T1000 (cell line): ENCODE results near the gene ATCAY.

Experiments
- DNase-seq: peaks from one replicate; lab custom pipeline; 2025; ENCODE audit warnings: mixed read lengths; lab: John Stamatoyannopoulos, UW

The ATCAY gene

DNA sequence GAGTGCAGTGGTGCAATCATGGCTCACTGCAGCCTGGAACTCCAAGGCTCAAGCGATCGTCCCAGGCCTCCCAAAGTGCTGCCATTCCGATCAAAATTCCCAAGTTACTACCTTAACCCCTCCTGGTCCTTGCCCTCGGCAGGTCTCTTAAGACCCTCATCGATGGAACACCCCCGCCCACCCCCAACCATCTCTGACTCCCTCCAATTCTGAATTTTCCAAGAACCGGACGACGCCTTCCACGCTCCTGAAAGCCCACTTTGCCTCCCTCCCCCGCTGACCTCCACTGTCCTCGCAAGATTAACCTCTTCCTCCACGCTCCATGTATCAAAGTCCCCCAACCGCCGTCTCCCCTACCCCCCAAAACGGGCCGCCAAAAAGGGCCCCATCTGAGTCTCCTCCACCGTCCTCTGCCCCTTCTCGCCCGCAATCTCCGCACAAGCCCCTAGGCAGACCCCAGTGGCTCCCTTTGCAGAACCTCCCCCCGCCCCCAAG lies 89.9 kb downstream of the ATCAY start:
- DNase-seq, result no peak

- DNase-seq, result peak; percentile 96
Observed at GRCh38 chr19:3970808-3971598, 90.5 kb downstream of the ATCAY start, which contains the start of gene DAPK3. DAPK3 (minus strand) TSS chr19:3971099; CDS start chr19:3969735, 1,364 bp downstream.

DNA sequence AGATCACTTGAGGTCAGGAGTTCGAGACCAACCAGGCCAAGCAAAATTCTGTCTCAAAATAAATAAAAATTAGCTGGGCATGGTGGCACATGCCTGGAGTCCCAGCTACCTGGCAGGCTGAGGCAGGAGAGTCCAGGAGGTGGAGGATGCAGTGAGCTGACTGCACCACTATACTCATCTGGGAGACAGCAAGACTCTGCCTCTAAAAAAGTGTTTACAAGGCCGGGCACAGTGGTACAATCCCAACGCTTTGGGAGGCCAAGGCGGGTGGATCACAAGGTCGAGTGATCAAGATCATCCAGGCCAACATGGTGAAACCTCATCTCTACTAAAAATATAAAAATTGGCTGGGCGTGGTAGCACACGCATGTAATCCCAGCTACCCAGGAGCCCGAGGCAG lies 94.7 kb downstream of the ATCAY start:
- no peak for DNase-seq

- no peak for DNase-seq
Observed at GRCh38 chr19:3975637-3976087, 95.2 kb downstream of the ATCAY start.

GRCh38 chr19:3976495-3977241 lies 96.2 kb downstream of the ATCAY start:
- DNase-seq, result no peak
